Smooth muscle cell (in vitro differentiated cells): ENCODE results near the gene CCNY. TPM values are rescaled to one million over a fixed set of nuclear protein-coding genes. Genes with fewer than 3 reads are reported as not detected.

Experiments
- DNase-seq: peaks from one replicate; lab custom pipeline; 2025; ENCODE audit not compliant: unreplicated experiment; lab: John Stamatoyannopoulos, UW
- H2AFZ ChIP-seq: fragments of 200-600 bp; sonication (generic); 2 replicates; pipeline ENCODE4 v1.6.0; 2016; ENCODE audit warnings: antibody characterized with exemption, low read depth, mild to moderate bottlenecking
- H3F3A ChIP-seq: fragments of 200-600 bp; sonication (generic); 2 replicates; pipeline ENCODE4 v1.6.0; 2017; ENCODE audit warnings: antibody characterized with exemption, low read depth
- H3K27ac ChIP-seq: fragments of 200-600 bp; sonication (generic); 2 replicates; pipeline ENCODE4 v1.5.1; 2016; ENCODE audit warnings: low read depth, mild to moderate bottlenecking
- H3K27me3 ChIP-seq: fragments of 200-600 bp; sonication (generic); 2 replicates; pipeline ENCODE4 v1.6.1; 2016; ENCODE audit warnings: low read depth, mild to moderate bottlenecking
- H3K36me3 ChIP-seq: fragments of 200-600 bp; sonication (generic); 2 replicates; pipeline ENCODE4 v1.5.1; 2016; ENCODE audit warnings: low read depth
- H3K4me1 ChIP-seq: fragments of 200-600 bp; sonication (generic); 2 replicates; pipeline ENCODE4 v1.5.1; 2016; ENCODE audit warnings: low read depth
- H3K4me2 ChIP-seq: fragments of 200-600 bp; sonication (generic); 2 replicates; pipeline ENCODE4 v1.6.0; 2016; ENCODE audit warnings: mild to moderate bottlenecking
- H3K4me3 ChIP-seq: fragments of 200-600 bp; sonication (generic); 2 replicates; pipeline ENCODE4 v1.5.1; 2016; ENCODE audit warnings: mild to moderate bottlenecking
- H3K79me2 ChIP-seq: fragments of 200-600 bp; sonication (generic); 2 replicates; pipeline ENCODE4 v1.6.0; 2016; ENCODE audit warnings: low read depth, mild to moderate bottlenecking
- H3K9ac ChIP-seq: fragments of 200-600 bp; sonication (generic); 2 replicates; pipeline ENCODE4 v1.6.0; 2016; ENCODE audit warnings: low read depth
- H3K9me3 ChIP-seq: fragments of 200-600 bp; sonication (generic); replicated peaks from 2 replicates; pipeline ENCODE4 v1.5.1; 2016; ENCODE audit warnings: low read depth
- H4K20me1 ChIP-seq: fragments of 200-600 bp; sonication (generic); 2 replicates; pipeline ENCODE4 v1.6.0; 2016; ENCODE audit warnings: low read depth
- CTCF ChIP-seq: fragments of 200-600 bp; sonication (generic); IDR thresholded peaks from 2 replicates; pipeline ENCODE4 v1.5.1; 2017; ENCODE audit warnings: borderline replicate concordance, mild to moderate bottlenecking, antibody characterized with exemption; ENCODE audit not compliant: insufficient read depth, poor library complexity, severe bottlenecking
- WGBS: methylation state at CpG from one replicate; pipeline ENCODE4 v1.1.7; 2016; ENCODE audit warnings: low lambda C conversion rate; 5-methylcytosine and 5-hydroxymethylcytosine counted together
- polyA plus RNA-seq: library from polyadenylated mRNA; unstranded; fragments of >200 nt; fragmentation: Nextera tagmentation; extraction: Ambion mirVana; gene quantifications from 2 replicates; pipeline ENCODE4 v1.2.1, GENCODE V29; 2016
- total RNA-seq: library from RNA; depleted of rRNA; stranded (reverse); fragments of >200 nt; gene quantifications from 2 replicates; pipeline ENCODE4 v1.2.3, GENCODE V29; 2014

CCNY gene
- total and polyA plus RNA-seq, 2 experiments from 2014 or later = 46.9 to 57.5 TPM

GRCh38 chr10:35341521-35341920 is 5.2 kb downstream of the CCNY start:
- peaks cover 93% of the 10 kb centered on the region for H3K79me2 ChIP-seq

GRCh38 chr10:35342183-35342753 is 6.0 kb downstream of the CCNY start:
- no peak for TF ChIP-seq CTCF
- H4K20me1 ChIP-seq = peaks cover 100% of the 10 kb centered on the region
- H3K9me3 ChIP-seq = no peaks in the 10 kb centered on the region

More at GRCh38 chr10:35341521-35341920, 5.2 kb downstream of the CCNY start:
- no peaks in the 10 kb centered on the region for H3K9me3 ChIP-seq
- no peak for DNase-seq
- no peak overlapping the region for H2AFZ ChIP-seq
- no peaks in the 10 kb centered on the region for H3K27me3 ChIP-seq
- peak overlapping the region; percentile 6 for H3K27ac ChIP-seq
- no peaks in the 10 kb centered on the region for H3K36me3 ChIP-seq
- H3K4me3 ChIP-seq = no peak overlapping the region
- H3K4me2 ChIP-seq = no peak overlapping the region
- TF ChIP-seq CTCF = no peak
- no peaks in the 10 kb centered on the region for H3F3A ChIP-seq
- 92% methylated on average over 4 of the region's 4 CpGs for WGBS
- no peak overlapping the region for H3K9ac ChIP-seq
- peaks cover 21% of the 10 kb centered on the region for H3K4me1 ChIP-seq
- H4K20me1 ChIP-seq = peaks cover 96% of the 10 kb centered on the region

GRCh38 chr10:35343739-35344138 is 7.4 kb downstream of the CCNY start:
- peaks cover 2% of the 10 kb centered on the region for H3F3A ChIP-seq
- no peaks in the 10 kb centered on the region for H3K36me3 ChIP-seq
- no peak overlapping the region for H3K4me2 ChIP-seq
- no peaks in the 10 kb centered on the region for H3K27me3 ChIP-seq
- H3K4me1 ChIP-seq = peaks cover 15% of the 10 kb centered on the region
- H3K9ac ChIP-seq = no peak overlapping the region
- no peak for DNase-seq
- no peaks in the 10 kb centered on the region for H3K9me3 ChIP-seq
- H2AFZ ChIP-seq = no peak overlapping the region
- no peak overlapping the region for H3K27ac ChIP-seq
- peaks cover 88% of the 10 kb centered on the region for H3K79me2 ChIP-seq
- no peak for TF ChIP-seq CTCF
- H3K4me3 ChIP-seq = no peak overlapping the region
- H4K20me1 ChIP-seq = peaks cover 100% of the 10 kb centered on the region

More at GRCh38 chr10:35342183-35342753, 6.0 kb downstream of the CCNY start:
- no peak for DNase-seq
- Histone ChIP-seq H3K27me3 (no peaks in the 10 kb centered on the region), H3K36me3 (no peaks in the 10 kb centered on the region), H3K27ac (no peak overlapping the region), H2AFZ (no peak overlapping the region), H3F3A (no peaks in the 10 kb centered on the region), H3K9ac (no peak overlapping the region), H3K79me2 (peaks cover 94% of the 10 kb centered on the region), H3K4me2 (no peak overlapping the region), H3K4me3 (no peak overlapping the region), H3K4me1 (peaks cover 26% of the 10 kb centered on the region)
- WGBS = 97% methylated on average over 5 of the region's 5 CpGs

GRCh38 chr10:35345383-35345742 is 9.1 kb downstream of the CCNY start:
- Histone ChIP-seq H3K27ac (no peak overlapping the region), H3K79me2 (peaks cover 88% of the 10 kb centered on the region), H3K27me3 (no peaks in the 10 kb centered on the region), H3K4me2 (no peak overlapping the region), H3K4me3 (no peak overlapping the region), H4K20me1 (peaks cover 100% of the 10 kb centered on the region), H3F3A (peaks cover 9% of the 10 kb centered on the region), H3K9ac (no peak overlapping the region), H3K4me1 (peaks cover 15% of the 10 kb centered on the region), H3K9me3 (no peaks in the 10 kb centered on the region), H3K36me3 (no peaks in the 10 kb centered on the region), H2AFZ (no peak overlapping the region)
- 100% methylated on average over 5 of the region's 5 CpGs for WGBS
- no peak for DNase-seq
- no peak for TF ChIP-seq CTCF
